ENCODE data around the gene TRMU. TPM values are rescaled to one million over a fixed set of nuclear protein-coding genes. Genes with fewer than 3 reads are reported as not detected.
A peak's percentile ranks its signal among the peaks of the same experiment; 100 is the strongest.

TRMU gene
- total and polyA plus RNA-seq, 2 donors (not counting 3 experiments of a cell fraction or from before 2014, with no cell fraction given), result 42.4 to 65.7 TPM

DNA sequence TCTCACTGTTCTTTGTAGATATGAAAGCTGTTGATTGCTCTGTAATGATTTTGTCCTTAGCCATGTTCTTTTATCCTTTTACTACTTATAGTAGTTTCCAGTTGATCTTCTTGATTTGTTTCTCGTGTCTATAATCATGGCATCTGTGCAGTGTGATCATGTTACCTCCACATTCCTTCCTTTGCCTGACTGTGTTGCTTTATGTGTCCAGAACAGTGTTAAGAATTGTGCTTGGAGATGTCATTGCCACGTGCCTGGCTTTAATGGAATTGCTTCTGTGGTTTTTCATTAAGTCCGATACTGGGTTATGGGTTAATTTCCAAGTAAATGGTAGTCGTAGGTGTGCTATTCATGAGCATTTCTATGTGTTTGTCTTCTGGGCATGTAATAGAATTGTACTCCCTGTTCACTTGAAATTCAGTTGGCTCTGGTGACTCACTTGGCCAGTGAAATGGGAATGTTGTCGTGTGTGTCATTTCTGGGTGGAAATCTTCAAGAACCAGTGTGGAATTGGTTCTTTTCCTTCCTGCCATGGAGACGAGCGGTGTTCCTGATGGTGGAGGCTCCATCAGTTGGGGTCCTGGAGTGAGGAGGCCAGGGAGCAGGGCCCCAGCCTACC lies 32.1 kb upstream of the TRMU start:
- no peak for DNase-seq (ENCODE audit: low read depth, low spot score)
- CTCF ChIA-PET, result no interaction called here

More for the DNA sequence above, 32.1 kb upstream of the TRMU start:
- BruUV-seq (replicated peaks), result no TSS peak
- Histone ChIP-seq H3K79me2 (ENCODE audit: control insufficient read depth, insufficient read depth, low read length) (peaks cover 90% of the 10 kb centered on the region), H3K27me3 (ENCODE audit: control insufficient read depth in 2 of 2, insufficient read depth in 2 of 2, low read length in 2 of 2) (no peaks in the 10 kb centered on the region), H3K4me2 (ENCODE audit: insufficient read depth, low read length) (peak overlapping the region; percentile 24), H3K4me1 (ENCODE audit: control insufficient read depth, extremely low read depth, insufficient read depth, low read length) (peaks cover 18% of the 10 kb centered on the region), H3K36me3 (ENCODE audit: control insufficient read depth in 2 of 2, extremely low read depth in 1 of 2, insufficient read depth in 2 of 2, low read length in 2 of 2) (peaks cover 0 to 18% of the 10 kb centered on the region in 2 experiments), H3K9ac (replicated peaks; ENCODE audit: extremely low read depth, insufficient read depth, low read length) (no peak overlapping the region), H2AFZ (ENCODE audit: low read depth, low read length) (peak overlapping the region; percentile 31), H3K9me1 (replicated peaks; ENCODE audit: control insufficient read depth, extremely low read depth, insufficient read depth, low read length) (no peaks in the 10 kb centered on the region), H4K20me1 (replicated peaks; ENCODE audit: control insufficient read depth, extremely low read depth, insufficient read depth, low read length) (no peaks in the 10 kb centered on the region), H3K4me3 (replicated peaks in 1 of 3; ENCODE audit: insufficient read depth in 1 of 3, low read depth in 1 of 3, low read length in 3 of 3) (no peak overlapping the region), H3K9me3 (replicated peaks; ENCODE audit: control insufficient read depth, insufficient read depth, low read length) (no peaks in the 10 kb centered on the region), H3K27ac (ENCODE audit: insufficient read depth, low read depth, low read length) (no peak overlapping the region)
- TF ChIP-seq, protein P1, sequence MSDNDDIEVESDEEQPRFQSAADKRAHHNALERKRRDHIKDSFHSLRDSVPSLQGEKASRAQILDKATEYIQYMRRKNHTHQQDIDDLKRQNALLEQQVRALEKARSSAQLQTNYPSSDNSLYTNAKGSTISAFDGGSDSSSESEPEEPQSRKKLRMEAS (IDR thresholded peaks at IDR 0.05; ENCODE audit: insufficient read depth, insufficient read length), result no peak
- peak; percentile 37 for TF ChIP-seq FOS (IDR thresholded peaks at IDR 0.05; ENCODE audit: borderline replicate concordance, insufficient read depth, low read length)
- TF ChIP-seq, protein P2, sequence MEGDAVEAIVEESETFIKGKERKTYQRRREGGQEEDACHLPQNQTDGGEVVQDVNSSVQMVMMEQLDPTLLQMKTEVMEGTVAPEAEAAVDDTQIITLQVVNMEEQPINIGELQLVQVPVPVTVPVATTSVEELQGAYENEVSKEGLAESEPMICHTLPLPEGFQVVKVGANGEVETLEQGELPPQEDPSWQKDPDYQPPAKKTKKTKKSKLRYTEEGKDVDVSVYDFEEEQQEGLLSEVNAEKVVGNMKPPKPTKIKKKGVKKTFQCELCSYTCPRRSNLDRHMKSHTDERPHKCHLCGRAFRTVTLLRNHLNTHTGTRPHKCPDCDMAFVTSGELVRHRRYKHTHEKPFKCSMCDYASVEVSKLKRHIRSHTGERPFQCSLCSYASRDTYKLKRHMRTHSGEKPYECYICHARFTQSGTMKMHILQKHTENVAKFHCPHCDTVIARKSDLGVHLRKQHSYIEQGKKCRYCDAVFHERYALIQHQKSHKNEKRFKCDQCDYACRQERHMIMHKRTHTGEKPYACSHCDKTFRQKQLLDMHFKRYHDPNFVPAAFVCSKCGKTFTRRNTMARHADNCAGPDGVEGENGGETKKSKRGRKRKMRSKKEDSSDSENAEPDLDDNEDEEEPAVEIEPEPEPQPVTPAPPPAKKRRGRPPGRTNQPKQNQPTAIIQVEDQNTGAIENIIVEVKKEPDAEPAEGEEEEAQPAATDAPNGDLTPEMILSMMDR (IDR thresholded peaks at IDR 0.05; ENCODE audit: extremely low read depth in 1 of 2, insufficient read depth in 1 of 2, low read depth in 1 of 2, low read length in 2 of 2), result no peak
- no peak for TF ChIP-seq EZH2 (IDR thresholded peaks at IDR 0.05; ENCODE audit: borderline replicate concordance, low read depth, low read length, severe bottlenecking)
- peak; percentile 55 for FAIRE-seq
- POLR2A ChIA-PET, result no interaction called here
- dilution Hi-C loops (cut with MboI; ENCODE audit: extremely low pct_ligation_motif_present, low sequenced_read_pairs) (no loop called here), intact Hi-C loops (cut with micrococcal nuclease) (no loop called here)

Data from endothelial cell of umbilical vein (primary cell).